NCI-H1436 (cell line): Measurements from ENCODE around the gene KCNQ1OT1.
A peak's percentile ranks its signal among the peaks of the same experiment; 100 is the strongest.

Source experiments
- DNase-seq: peaks from one replicate; lab custom pipeline; 2025; lab: John Stamatoyannopoulos, UW

KCNQ1OT1 gene

DNA sequence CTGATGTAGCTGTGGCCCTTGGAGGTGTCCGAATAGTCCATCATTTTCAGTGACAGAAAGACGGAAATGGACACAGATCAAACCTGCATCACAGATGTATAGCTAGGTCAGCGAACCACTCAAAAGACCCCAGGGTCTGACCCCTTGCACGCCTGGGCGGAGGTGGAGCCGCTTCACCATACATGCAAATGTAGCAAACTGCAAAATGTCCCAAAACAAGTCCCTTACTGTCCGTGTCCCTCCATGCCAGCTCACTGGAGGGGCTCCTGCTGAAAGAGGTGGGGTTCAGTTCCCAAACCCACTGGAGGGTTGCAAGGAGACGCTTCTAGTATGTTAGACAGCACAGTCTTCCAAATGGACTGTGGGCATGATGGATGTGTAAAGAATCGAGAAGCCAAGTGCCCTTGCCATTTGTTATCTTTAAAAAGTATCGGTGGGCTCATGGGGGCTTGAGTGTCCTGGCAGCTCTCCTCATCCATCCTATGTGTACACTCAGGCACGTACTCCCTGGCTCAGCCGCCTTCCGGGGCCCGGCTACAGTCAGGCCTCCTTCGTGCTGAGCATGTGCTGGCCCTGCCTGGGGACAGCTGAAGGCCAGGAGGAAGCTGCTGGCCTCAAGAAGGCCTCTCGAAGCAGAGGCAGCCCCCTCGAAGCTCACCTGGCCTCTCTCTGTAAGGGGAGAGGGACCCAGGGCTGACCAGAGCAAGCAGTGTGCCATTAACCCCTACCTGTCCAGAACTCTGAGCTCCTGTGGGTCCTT, 20.2 kb upstream of the KCNQ1OT1 start:
- no peak for DNase-seq

DNA sequence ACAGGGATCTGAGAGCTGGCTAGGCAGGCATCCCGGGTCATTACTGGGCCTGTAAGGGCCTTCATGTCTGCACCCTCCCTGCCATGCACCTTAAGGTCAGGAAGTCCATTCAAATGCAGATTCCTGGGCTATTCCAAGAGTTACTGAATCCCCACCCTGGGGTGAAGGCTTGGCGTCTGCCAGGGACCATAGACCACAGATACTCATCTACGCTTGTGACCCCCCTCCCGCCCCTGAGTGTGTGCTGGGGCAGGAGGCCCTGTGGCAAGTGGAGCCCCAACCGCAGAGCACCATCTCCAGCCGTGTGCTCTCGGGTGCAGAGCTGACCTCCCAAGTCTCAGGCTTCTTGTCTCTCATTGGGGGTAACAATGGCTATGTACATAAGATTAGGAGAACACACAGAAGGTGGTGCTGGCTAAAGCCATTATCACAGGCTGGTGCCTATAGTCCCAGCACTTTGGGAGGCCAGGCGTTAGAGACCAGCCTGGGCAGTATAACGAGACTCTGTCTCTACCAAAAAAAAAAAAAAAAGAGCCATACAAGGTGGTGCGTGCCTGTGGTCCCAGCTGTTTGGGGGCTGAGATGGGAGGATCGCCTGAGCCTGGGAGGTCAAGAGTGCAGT, 19.1 kb upstream of the KCNQ1OT1 start:
- no peak for DNase-seq

DNA sequence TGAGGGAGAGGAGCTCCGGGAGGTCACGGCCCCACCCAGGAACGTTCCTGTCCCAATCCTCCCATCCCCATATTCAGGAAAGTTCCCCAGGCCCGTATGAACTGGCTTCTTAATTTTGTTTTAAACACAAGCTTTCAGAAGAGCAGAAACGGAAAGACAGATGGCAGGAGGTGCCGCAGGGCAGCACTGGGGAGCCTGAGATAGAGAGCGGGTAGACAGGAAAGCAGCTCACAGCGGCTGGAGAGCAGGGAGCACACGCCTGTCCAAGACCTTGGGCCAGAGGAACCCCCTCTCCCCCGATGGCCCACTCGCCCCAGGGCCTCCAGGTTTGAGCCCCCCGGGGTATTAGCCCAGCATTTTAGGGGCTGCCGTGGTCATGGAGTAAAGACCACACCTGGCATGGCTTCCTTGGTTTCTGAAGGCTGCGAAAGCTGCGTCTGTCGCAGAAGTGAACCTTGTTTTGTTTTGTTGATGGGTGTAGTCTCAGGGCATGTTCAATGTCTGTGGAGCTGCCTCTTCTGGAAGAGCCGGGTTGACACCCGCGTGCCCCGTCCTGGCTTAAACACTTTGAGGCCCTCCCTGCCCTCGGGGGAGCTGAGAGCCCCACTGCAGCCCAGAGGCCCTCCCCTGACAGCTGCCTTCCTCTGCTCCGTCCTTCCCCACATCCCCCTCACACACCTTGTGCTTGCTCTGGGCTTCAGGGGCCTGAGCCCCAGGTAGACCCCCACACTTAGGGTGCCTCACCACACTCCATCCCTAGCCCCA, 17.9 kb upstream of the KCNQ1OT1 start:
- DNase-seq = no peak

DNA sequence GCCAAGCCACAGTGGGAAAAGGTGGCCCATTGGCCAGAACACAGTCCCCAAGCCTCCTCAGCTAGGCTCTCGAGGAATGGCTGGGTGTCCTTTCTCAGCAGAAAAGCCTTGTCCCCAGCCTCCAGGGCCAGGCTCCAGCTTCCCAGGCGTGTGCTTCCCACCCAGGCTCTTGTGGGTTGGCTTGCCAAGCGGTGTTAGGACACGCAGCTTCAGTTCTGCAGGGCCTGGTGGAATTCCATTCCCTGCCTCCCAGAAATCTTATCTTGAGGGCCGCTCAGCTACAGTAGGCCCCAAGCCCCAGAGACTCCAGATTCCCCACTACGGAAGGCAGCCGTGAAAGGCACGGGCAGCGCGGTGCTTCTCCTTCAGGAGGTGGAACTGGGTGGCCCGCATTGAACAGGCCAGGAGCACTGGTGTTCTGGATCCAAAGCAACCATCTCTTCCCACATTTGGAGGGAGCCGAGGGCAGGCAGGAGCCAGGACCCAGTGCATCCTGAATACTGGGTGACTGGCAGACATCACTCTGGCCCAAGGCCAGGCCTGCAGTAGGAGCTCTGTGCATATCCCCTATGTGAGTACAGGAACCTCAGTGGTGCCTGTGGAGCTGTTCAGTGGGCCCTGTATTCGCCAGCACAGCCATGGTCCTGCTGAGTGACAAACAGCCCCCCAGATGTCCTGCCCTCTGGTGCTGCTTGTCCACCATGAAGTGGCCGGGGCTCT, 16.7 kb upstream of the KCNQ1OT1 start:
- DNase-seq = no peak

DNA sequence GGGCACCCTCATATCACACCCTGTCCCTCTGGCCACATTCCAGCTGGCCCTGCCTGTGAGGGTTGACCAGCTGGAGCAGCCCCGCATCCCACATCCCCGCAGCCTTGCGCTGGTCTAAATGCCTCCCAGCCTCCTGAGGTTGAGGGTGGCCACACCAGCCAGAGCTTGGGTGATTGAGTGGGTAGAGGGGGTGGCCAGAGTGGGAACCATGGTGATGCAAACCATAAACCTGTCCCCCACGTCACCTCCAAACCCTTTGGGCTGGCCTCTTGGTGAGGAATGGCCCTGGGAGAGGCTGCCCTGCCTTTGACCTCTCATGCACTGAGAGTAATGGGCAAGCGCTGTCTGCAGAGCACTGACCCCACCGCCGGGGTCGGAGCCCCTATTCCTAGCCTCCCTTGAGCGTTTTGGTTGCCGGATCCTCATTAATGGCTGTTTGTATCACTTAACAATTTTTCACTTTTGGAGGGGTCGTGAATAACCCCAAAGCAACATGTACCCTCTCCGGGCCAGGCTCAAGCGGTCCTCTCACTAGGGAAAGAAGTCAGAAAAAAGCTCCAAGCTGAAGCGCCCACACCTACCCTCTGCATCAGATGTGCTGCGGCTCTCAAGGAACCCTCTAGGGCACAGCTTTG, 16.0 kb upstream of the KCNQ1OT1 start:
- DNase-seq = no peak

DNA sequence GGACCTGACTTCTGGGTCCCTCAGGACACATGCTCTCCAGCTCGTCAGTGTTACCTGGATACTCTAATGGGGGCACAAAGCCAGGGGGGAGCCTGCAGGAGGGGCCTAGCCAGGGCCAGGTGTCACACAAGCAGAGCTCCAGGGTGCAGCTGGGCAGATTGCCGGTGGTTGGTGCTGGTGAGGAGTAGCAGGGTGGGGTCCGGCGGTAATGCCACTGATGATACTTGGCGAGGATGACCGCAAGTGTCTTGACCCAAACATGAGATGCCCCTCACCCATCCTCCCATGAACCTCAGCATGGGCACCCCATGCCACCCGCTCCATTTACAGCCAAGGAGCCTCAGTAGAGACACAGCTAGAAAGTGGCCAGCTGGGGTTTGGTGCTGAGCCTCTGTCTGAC, 15.1 kb upstream of the KCNQ1OT1 start:
- DNase-seq = no peak

DNA sequence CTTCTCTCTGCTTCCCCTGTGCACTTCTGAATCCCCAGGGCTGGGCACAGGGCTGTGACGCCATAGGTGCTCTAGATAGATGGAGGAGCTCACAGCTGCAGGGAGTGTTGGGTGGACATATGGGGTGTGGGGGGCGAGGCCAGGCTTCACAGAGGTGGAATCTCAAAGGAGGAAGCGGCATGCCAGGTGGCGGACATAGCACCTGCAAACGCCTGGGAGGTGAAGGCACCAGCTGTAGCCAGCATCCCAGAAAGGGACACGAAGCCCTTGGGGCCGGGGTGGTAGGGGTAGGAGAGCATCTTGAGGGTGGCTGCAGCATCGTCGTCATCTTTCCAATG, 14.6 kb upstream of the KCNQ1OT1 start:
- DNase-seq = no peak

DNA sequence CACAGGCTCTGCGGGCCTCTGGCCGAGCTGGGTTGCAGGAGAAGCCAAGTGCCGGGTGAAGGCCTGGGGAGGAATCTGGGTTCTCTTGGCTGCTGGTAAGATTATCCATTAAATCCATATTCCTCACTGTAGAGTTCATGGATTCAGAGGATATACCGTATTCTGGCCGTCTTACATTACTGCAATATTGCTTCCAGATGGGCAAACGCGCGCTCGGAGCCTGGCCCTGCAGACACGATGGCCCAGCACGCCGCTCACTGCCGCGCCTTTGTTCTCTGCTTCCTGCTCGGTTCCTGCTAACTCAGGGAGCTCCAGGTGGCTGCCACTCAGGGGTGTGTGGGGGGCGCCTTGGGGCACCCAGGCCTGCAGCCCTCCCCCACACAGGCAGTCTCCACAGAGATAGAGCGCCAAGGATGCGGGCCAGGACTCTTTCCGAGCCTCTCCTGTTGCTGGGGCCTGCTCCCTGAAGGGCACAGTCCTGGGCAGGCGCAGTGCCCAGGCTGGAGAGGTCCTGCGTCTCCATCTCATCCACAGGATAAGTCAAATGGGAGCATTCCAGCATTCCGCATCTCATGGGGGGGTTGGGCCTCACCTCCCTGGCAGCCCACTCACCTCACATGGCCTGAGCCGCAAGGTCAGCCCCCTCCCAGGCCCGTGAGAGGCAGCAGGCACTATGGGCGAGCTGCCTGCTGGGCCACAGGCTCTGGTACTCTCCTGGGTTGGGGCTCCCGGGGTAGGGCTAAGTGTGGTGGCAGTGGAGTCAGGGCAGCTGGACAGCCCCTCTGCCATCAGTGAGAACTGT, 14.1 kb upstream of the KCNQ1OT1 start:
- no peak for DNase-seq

DNA sequence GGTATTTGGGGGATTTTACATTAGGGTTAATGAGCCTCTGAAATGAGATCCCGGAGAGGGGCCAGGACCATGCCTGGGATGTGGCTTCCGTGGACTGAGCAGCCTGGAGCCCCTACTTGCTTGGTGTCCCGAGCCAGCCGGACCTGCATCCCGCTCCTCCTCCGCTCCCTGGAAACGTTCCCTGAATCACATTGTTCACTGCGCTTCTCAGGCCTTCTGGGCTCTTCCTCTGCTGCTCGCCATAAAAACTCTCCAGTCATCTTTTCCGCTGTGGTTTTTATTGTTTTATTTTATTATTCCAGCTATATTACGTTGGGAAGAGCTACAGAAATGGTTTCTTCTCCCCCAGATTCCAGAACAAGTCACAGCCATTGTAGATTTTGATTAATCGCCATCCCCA, 13.3 kb upstream of the KCNQ1OT1 start:
- DNase-seq = no peak

DNA sequence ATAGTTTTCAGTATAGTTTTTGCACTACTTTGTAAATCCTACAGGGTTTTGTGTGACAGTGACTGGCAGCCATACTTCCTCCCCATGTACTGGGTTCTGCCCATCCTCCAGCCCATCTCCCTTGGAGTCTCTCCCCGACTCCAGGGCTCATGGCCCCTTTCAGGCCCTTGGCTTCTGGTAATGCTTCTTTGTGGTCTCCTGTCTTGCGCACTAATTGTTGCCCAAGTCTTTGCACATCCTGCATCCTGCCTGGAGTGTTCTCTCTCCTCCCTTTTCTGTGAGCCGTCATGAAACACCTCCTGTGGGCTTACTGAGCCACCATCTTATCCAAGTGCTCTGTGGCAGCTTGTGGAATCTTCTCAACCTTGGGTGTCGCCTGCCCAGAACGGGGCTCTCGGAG, 11.4 kb upstream of the KCNQ1OT1 start:
- no peak for DNase-seq

DNA sequence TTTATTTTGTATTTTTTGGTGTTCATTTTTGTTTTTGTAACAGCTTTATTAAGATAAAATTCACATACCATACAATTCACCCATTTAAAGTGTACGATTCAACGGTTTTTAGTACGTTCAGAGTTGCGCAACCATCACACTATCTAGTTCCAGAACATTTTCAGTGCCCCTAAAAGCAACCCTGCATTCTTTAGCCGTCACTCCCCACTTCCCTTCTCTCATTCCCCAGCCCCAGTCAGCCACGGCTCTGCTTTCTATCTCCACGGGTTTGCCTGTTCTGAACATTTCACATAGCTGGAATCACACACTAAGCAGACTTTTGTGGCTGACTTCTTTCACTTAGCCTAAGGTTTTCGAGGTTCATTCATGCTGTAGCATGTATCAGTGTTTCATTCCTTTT, 9.6 kb upstream of the KCNQ1OT1 start:
- DNase-seq = no peak

DNA sequence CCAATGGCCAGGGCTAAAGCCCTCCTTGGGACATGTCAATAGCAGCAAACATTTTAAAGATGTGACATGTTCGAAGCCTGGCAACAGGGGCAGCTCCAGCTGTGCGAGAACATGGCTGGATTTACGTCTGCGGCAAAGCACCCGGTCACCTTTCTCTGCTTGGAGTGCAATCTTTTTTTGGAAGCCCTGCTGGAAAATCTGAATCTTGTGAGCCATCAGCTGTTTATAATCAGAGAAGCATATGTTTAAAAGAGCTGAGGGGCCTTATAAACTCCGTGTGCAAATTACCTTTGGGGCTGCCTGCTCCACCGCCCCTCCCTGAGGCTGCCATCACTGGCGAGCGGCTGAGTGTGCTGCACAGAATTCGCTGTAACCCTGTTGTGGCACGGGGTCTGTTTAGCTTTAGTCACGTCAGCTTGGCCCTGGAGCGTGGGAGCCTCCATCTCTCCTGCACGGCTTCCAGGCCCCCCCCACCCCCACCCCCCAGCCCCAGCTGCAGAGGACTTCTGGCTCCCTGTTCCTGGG, 9.0 kb upstream of the KCNQ1OT1 start:
- no peak for DNase-seq

DNA sequence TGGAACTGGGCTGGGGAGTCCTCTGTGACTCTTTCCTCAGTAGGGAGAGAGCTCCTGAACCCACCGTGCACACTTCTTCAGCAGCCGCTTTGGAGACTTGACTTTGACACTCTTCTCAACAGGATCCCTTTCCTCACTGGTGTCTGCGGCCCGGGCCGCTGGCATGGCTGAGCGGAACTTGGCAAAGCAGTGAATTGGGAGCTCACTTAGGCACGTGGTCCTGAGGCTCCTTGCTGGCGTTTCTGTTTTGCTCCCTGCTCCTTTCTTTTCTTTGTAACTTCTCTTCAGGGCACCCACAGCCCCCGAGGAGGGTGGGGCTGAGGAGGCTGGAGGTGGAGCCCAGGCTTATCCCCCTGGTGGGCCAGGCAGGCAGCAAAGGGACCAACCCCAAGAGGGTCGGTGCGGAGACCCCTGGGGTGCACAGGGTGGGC, 8.4 kb upstream of the KCNQ1OT1 start:
- no peak for DNase-seq

DNA sequence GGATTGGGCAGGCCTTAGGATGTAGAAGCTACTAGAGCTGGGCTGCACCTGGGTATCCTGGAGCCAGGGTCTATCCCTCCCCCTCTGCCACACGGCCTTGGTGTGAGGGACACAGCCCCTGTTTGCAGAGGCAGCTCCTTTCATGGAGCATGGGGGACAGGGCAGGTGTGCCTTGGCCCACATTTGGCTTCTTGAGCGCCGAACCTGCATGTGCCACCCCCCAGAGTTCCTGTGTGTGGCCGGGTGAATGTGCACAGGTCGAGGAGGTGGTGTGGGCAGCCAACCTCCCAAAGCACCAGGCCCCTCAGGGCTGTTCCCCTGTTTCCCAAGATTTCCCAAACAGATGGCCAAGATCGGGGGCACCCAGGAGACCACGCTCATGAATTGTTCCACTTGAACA, 7.9 kb upstream of the KCNQ1OT1 start:
- DNase-seq = no peak

DNA sequence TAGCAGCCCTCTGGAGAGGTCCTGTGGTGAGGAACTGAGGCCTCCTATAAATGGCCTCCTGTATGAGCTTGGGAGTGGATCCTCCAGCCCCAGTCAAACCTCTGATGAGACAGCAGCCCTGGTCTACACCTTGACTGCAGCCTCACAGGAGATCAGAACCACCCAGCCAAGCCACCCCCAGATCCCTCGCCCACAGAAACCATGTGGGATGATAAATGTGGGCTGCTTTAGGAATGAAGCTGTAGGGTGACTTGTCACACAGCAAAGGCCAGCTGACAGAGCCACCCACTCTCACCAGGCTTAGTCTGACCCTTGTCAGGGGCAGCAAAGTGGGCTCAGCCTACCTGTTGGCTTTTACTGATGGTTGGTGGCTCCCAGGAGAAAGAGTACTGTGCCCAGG, 6.5 kb upstream of the KCNQ1OT1 start:
- no peak for DNase-seq

DNA sequence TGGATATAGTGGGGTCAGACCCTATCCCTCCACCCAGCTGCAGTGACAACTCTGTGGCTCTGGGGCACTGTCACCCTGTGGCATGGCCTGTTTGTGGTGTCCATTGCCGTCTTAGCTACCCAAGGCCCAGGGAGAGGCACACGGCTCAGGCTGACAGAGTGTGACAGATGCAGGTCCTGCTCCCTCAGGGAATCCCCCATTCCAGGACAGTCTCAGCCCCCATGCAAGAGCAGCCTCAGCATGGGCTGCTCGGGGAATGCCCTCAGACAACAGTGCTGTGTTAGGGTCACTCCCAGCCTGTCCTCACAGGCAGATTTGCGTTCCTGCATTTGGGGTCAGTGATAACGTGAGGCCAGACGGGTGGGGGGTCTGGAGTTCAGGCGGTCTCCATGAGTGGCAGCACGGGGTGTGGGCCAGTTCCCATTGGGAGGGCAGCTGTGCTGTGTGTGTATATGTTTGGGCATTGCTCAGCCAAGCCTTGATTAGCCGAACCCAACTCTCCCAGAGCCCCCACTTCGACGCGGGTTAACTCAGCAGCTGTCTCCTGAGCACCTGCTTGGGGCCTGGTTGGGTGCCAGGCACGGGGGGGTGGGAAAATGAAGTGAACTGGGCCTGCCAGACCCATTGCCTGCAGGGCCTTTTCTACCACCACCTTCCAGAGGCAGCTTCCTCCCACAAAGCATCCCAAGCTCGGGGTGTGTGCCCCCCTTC, 5.3 kb upstream of the KCNQ1OT1 start:
- no peak for DNase-seq

DNA sequence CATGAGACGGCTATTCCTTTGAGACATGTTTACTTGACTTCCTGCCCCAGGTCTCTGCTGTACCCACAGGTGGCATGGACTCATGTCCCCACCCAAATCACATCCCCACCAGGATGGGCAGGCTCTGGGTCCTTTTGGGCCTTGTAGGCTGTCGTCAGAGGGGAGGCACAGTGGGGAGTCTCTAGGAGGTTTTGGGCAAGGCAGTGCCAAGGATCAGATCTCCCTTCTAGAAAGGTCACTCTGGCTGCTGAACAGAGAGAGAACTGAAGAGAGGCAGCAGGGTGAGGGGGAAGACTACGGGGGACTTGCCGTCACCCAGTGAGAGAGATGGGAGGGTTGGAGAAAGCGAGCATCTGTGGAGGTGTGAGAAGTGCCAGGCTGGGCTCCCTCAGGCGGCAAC, 4.6 kb upstream of the KCNQ1OT1 start:
- DNase-seq = no peak

DNA sequence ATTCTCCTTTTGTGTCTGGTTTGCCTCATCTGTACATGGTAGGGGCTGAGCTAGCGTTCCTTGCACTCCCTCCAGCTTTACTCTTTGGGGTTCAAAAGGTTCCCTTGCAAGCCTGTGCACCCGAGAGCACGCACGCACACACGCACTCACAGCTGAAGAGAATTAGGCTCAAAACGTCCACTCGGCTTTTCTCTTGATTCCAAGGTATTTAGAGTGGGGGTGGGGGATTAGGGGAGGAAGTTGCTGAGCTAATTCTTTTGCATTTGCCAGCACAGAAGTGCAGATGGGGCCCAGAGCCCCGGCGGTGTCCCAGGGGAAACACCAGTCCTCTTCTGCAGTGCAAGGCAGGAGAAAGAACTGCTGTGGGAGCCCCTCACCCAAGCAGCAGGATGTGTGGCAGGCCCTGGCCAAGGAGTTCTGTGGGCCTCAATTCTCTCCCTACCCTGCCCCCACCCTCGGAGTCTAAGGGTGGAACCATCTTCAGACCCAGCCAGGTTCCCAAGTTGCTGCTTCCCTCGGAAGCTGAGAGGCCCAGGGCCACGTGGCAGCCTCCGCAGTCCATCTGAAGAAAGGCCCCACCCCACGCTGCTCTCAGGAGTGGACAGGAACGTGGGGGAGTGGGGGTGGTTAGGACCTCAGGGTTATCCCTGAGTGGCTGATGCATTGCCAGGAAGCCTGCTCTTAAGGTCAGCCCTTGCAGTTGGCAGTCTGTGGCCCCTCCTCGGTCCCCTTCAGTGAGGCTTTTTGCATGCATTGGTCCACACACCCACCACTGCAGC, 3.8 kb upstream of the KCNQ1OT1 start:
- DNase-seq = no peak

DNA sequence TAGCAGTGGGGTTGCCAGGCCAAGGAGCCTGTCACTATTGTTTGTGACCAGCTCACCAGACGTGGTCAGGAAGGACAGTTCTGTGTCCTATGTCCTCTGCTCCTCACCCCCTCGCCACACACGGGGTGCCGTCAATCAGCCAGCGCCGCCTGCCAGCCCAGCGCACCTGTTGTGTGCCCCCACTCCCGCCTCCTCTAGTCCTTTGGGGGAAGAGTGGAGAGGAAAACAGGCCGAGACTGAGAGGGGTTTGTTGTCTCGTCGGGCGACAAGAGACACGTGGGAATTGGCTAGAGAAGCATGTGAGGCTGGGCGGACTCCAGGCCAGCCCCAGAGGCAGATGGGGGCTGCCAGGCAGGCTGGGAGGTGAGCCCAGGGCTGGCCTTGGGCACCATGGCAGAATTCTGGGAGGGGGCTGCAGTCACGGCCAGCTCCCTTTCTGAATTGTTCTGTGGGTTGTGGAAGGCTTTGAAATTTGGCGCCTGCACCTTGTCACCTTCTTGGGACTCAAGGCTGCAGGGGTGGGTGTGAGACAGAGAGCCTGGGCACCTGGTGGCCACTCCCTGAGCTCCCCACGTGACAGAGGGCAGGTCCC, 3.1 kb upstream of the KCNQ1OT1 start:
- DNase-seq = peak; percentile 28
